ENCODE measurements around the gene CCND2.

GRCh38 chr12:4224206-4224889 lies 49.2 kb upstream of the CCND2 start:
- TF ChIP-seq, protein P1, sequence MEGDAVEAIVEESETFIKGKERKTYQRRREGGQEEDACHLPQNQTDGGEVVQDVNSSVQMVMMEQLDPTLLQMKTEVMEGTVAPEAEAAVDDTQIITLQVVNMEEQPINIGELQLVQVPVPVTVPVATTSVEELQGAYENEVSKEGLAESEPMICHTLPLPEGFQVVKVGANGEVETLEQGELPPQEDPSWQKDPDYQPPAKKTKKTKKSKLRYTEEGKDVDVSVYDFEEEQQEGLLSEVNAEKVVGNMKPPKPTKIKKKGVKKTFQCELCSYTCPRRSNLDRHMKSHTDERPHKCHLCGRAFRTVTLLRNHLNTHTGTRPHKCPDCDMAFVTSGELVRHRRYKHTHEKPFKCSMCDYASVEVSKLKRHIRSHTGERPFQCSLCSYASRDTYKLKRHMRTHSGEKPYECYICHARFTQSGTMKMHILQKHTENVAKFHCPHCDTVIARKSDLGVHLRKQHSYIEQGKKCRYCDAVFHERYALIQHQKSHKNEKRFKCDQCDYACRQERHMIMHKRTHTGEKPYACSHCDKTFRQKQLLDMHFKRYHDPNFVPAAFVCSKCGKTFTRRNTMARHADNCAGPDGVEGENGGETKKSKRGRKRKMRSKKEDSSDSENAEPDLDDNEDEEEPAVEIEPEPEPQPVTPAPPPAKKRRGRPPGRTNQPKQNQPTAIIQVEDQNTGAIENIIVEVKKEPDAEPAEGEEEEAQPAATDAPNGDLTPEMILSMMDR (conservative IDR thresholded peaks at IDR 0.05; ENCODE audit: low read length): no peak
- no peak for TF ChIP-seq EZH2phosphoT487 (IDR thresholded peaks at IDR 0.05; ENCODE audit: borderline replicate concordance)

Data from Loucy (cell line).